ENCODE results near the gene RIPK3.
A peak's percentile ranks its signal among the peaks of the same experiment; 100 is the strongest.

Gene RIPK3

GRCh38 chr14:24321212-24321975 is 18.4 kb downstream of the RIPK3 start:
- DNase-seq, result no peak

GRCh38 chr14:24317141-24317928 is 22.5 kb downstream of the RIPK3 start:
- no peak for DNase-seq

DNA sequence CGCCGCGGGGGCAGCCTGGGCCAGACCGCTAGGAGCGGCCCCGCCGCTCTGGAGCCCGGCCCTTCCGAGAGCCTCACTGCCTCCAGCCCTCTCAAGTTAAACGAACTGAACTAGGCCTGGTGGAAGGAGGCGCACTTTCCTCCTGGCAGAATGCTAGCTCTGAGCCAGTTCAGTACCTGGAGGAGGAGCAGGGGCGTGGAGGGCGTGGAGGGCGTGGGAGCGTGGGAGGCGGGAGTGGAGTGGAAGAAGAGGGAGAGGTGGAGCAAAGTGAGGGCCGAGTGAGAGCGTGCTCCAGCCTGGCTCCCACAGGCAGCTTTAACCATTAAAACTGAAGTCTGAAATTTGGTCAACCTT is 23.2 kb downstream of the RIPK3 start:
- DNase-seq, result no peak

GRCh38 chr14:24315807-24316596 is 23.8 kb downstream of the RIPK3 start:
- DNase-seq, result no peak

- DNase-seq, result no peak
Measured at GRCh38 chr14:24315243-24315806, 24.5 kb downstream of the RIPK3 start.

DNA sequence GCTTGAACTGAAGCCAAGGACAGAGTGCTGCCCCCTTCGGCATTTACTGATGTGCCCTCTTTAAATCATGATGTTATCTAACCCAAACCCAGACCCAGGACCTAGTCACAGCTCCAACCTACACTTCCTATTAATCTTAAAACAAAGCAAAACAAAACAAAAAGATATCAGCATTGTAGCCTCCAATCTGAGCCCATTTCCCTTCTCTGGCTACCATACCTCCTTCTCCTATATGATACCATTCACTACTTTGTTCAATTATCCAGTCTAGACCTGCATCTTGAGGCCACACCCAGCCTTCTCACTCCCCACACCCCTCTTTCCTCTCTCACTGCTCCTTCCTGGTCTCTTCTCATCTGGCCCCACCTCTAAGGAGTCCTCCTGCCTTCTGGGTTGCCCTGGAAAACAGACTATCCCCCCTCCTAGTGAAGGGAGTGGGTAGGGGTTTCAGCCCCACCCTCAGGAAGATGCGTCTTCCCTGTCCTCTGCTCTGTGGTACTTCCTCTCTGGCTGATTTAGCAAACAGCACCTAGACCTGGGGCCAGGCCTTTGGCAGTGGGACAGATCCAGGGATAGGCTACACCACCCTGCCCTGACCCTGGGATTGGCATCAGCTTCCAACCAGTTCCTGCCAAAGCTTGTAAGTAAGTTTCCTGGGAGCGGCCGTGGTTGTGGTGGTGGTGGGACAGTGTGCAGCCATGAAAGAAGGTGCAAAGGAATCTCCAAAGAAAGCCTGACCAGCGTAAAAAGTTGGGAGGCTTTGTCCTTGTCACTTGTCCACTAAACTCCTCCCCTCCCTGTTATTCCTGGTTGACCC is 25.2 kb downstream of the RIPK3 start:
- DNase-seq, result no peak

GRCh38 chr14:24313913-24314312 is 25.9 kb downstream of the RIPK3 start:
- DNase-seq, result no peak

DNA sequence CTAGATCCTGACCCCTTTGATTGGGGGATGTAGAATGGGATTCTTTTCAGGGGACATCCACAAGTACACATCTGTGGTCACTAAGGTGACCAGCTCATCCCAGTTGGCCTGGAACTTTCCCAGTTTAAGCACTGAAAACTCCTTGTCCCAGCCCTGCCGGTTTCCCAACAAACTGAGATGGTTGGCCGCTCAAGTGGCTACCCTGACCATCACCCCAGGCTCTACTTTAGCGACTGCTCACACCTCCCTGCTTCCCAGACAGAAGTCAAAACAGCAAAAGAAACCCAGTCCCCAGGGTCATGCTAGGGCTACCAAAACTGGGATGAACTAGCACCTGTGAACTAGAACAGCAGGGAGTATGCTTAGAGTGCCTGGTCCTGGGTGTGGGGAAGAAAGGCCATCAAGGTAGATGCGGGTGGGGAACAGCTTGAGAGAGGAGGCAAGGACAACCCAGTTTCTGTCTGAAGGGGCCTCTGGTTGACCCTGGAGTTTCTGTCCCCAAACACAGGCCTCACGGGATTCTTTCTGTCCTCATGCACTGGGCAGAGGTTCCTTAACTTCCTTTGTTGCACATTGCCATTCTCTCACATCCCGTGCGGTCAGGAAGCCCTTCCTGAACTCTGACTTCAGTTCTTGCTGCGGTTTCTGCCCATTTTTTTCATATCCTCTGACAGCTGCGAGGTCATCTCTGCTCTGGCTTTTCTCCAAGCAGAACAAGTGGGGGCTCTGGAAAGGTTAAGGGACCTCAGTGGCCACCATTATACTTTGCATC is 26.9 kb downstream of the RIPK3 start:
- DNase-seq, result peak; percentile 53

GRCh38 chr14:24311837-24312615 is 27.8 kb downstream of the RIPK3 start:
- peak; percentile 31 for DNase-seq

DNA sequence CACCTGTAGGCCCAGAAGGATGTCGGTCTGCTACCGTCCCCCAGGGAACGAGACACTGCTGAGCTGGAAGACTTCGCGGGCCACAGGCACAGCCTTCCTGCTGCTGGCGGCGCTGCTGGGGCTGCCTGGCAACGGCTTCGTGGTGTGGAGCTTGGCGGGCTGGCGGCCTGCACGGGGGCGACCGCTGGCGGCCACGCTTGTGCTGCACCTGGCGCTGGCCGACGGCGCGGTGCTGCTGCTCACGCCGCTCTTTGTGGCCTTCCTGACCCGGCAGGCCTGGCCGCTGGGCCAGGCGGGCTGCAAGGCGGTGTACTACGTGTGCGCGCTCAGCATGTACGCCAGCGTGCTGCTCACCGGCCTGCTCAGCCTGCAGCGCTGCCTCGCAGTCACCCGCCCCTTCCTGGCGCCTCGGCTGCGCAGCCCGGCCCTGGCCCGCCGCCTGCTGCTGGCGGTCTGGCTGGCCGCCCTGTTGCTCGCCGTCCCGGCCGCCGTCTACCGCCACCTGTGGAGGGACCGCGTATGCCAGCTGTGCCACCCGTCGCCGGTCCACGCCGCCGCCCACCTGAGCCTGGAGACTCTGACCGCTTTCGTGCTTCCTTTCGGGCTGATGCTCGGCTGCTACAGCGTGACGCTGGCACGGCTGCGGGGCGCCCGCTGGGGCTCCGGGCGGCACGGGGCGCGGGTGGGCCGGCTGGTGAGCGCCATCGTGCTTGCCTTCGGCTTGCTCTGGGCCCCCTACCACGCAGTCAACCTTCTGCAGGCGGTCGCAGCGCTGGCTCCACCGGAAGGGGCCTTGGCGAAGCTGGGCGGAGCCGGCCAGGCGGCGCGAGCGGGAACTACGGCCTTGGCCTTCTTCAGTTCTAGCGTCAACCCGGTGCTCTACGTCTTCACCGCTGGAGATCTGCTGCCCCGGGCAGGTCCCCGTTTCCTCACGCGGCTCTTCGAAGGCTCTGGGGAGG is 28.9 kb downstream of the RIPK3 start, which contains the start of gene LTB4R:
Gene LTB4R (plus strand): TSS at position 857 of the 959 bp plus-strand sequence. CDS start 4,150 bp downstream, outside the sequence.
- peak; percentile 74 for DNase-seq

GRCh38 chr14:24310265-24310645 is 29.5 kb downstream of the RIPK3 start:
- DNase-seq, result no peak

GRCh38 chr14:24309538-24310264 is 30.1 kb downstream of the RIPK3 start, which contains the start of gene LTB4R2:
LTB4R2 (plus strand) TSS chr14:24310140; CDS start chr14:24310665, 525 bp downstream.
- no peak for DNase-seq

DNA sequence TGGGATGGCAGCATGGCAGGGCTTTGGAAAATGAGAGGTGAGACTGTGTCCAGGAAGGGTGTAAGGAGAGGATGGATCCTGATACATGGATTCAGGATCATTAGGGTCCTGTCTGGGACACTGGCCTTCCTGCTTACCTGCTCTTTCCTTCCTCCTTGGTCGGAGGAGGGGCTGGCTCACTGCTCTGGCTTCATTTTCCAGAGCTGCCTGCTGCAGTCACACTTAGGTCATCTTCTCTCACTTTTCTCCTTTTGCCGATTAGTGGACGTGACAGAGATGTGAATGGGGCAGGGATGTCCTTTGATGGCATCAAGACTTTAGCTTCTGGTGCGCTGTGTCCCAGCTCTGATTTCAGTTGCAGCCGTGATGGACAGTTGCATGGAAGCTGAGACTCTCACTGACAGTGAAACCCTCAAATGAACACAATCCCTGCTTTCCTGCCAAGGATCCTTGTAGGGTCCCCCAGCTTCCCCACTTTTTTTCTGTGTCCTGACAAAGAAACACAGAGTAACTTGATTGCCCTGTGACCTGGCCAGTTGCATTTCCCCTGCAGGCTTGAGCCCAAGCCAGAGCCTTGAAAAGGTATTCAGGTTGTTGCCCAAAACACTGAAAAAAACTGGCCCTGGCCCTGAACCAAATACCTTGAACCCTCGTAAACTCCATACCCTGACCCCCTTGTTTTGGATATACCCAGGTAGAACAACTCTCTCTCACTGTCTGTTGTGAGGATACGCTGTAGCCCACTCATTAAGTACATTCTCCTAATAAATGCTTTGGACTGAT is 31.3 kb downstream of the RIPK3 start:
- DNase-seq, result no peak

DNA sequence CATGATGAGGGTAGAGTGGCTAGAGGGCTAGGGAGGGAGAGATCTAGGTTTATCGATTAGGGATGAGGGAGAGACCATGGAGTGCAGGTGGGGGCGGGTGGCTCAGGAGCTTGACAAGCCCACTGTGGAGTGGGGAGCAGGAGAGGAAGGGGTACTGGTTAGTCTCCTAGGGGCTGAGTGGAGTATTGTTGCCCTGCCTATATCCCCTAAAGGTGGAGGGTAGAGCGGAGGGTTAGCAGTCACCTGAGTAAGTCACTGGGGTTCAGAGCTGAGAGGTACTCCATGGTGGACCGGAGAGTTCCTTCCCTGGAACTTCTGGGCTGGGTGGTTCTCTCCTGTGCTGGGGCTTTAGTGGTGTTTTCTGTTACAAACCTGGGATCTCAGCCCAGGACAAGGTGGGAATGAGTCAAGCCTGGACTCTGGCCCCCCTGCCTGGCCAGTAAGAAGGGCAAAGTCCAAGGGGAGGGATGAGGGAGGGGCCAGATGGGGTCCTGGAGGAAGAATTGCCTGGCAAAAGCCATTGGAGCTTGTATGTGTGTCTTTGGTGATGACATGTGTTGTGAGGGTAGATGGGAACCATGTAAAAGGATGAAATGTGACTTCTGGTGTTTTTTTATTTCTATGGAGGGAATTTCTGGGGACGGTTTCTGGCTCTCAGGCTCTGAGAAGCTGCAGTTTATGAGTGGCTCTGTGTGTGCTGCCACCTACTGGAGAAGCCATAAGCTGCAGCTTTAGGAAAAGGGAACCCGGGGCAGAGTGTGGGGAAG is 32.0 kb downstream of the RIPK3 start, which contains the start of gene CIDEB:
Gene CIDEB (minus strand): TSS at position 403 of the 767 bp plus-strand sequence. CDS start 119 bp downstream, at position 284.
- DNase-seq, result peak; percentile 64

DNA sequence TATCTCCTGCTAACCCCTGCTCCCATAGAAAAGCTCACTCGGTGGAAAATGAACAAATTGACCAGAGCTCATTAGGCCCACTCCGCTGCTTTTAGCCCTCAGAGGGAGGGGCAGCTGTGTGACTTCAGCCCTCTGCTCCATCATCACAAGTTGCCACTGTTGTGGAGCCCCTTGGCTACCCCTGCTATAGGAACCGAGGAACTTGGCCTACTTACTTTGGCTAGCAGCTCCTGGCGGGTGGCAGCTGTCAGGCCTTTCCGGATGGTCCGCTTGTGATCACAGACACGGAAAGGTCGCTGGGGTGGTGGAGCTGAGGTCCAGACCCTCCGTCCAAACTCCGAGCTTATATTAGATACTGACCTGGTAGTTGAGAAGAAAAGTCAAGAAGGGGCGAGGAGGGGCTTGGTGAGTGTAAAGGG is 32.6 kb downstream of the RIPK3 start:
- DNase-seq, result no peak

GRCh38 chr14:24304019-24304387 is 35.8 kb downstream of the RIPK3 start:
- no peak for DNase-seq

Measured in CD4-positive, alpha-beta T cell treated with Interleukin-6 for 4 hours (primary cell).